Stimulated activated naive B cell treated with anti-CD40 and anti-IgM and Interleukin-4, amounts not matched to agents 10 μg/mL and 1 μg/mL and 100 μg/mL, for 72 hours (primary cell): ENCODE results near the gene TMEM200A.
A peak's percentile ranks its signal among the peaks of the same experiment; 100 is the strongest.

Source experiments
- ATAC-seq, 2 donors: fragments of 150-1000 bp; cut with Tn5 transposase; replicated peaks; 2 replicates each; pipeline ENCODE4 v1.10.0; 2021; ENCODE audit warnings: moderate library complexity in 1 of 2
- DNase-seq: peaks from one replicate; pipeline ENCODE4 v3.0.0; 2021
- H3K27ac Mint-ChIP-seq: one replicate; pipeline ENCODE4 v1.8.0; 2022; ENCODE audit warnings: mild to moderate bottlenecking, mixed read lengths
- H3K27me3 Mint-ChIP-seq, 2 donors: one replicate each; pipeline ENCODE4 v1.8.0; 2022; ENCODE audit warnings: mixed read lengths in 2 of 2
- H3K36me3 Mint-ChIP-seq, 2 donors: one replicate each; pipeline ENCODE4 v1.8.0; 2022; ENCODE audit warnings: mixed read lengths in 2 of 2, mild to moderate bottlenecking in 1 of 2
- H3K4me1 Mint-ChIP-seq, 2 donors: one replicate each; pipeline ENCODE4 v1.8.0; 2022; ENCODE audit warnings: mixed read lengths in 2 of 2, mild to moderate bottlenecking in 1 of 2
- H3K4me3 Mint-ChIP-seq, 2 donors: one replicate each; pipeline ENCODE4 v1.8.0; 2022; ENCODE audit warnings: mild to moderate bottlenecking in 2 of 2, mixed read lengths in 2 of 2, moderate library complexity in 1 of 2
- H3K9me3 Mint-ChIP-seq, 2 donors: one replicate each; pipeline ENCODE4 v1.8.0; 2022; ENCODE audit warnings: mixed read lengths in 2 of 2, mild to moderate bottlenecking in 1 of 2

Gene TMEM200A

GRCh38 chr6:130421585-130421984 lies 55.8 kb downstream of the TMEM200A start:
- no peaks in the 10 kb centered on the region for H3K27me3 Mint-ChIP-seq
- H3K4me1 Mint-ChIP-seq = no peaks in the 10 kb centered on the region
- peaks cover 0 to 2% of the 10 kb centered on the region in 2 donors for H3K36me3 Mint-ChIP-seq
- DNase-seq (no peak), ATAC-seq (no peak)
- no peaks in the 10 kb centered on the region for H3K9me3 Mint-ChIP-seq
- H3K27ac Mint-ChIP-seq = no peak overlapping the region
- no peak overlapping the region for H3K4me3 Mint-ChIP-seq

DNA sequence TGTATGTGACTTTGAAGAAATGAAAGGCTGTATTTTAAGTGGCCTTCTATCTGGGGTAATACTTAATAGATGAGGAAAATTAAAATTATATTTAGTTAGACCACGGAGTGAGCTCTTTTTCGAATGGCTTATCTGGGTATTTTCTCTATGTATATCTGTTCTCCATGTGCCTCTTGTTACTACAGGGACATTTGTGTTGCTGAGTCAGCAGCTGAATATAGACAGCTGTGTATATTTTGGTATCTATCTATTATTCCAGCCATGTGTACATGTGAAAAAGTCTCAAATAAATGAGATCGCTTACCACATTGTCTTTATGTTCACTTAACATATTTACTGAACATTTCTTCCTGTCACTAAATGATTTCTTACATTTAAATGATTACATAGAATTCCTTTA lies 57.2 kb downstream of the TMEM200A start:
- no peak overlapping the region for H3K27ac Mint-ChIP-seq
- H3K4me3 Mint-ChIP-seq = no peak overlapping the region
- no peaks in the 10 kb centered on the region for H3K27me3 Mint-ChIP-seq
- H3K4me1 Mint-ChIP-seq = no peaks in the 10 kb centered on the region
- ATAC-seq (no peak), DNase-seq (no peak)
- H3K9me3 Mint-ChIP-seq = no peaks in the 10 kb centered on the region
- peaks cover 0 to 2% of the 10 kb centered on the region in 2 donors for H3K36me3 Mint-ChIP-seq

- Mint-ChIP-seq H3K4me3 (no peak overlapping the region), H3K36me3 (peaks cover 0 to 2% of the 10 kb centered on the region in 2 donors), H3K4me1 (no peaks in the 10 kb centered on the region), H3K27ac (no peak overlapping the region), H3K9me3 (no peaks in the 10 kb centered on the region), H3K27me3 (no peaks in the 10 kb centered on the region)
- DNase-seq (no peak), ATAC-seq (no peak)
These were observed 58.9 kb downstream of the TMEM200A start for GRCh38 chr6:130424710-130425109.

- ATAC-seq = no peak
- H3K36me3 Mint-ChIP-seq = peaks cover 0 to 2% of the 10 kb centered on the region in 2 donors
- H3K27me3 Mint-ChIP-seq = no peaks in the 10 kb centered on the region
- no peak for DNase-seq
- no peaks in the 10 kb centered on the region for H3K4me1 Mint-ChIP-seq
- H3K4me3 Mint-ChIP-seq = no peak overlapping the region
- H3K9me3 Mint-ChIP-seq = no peaks in the 10 kb centered on the region
- no peak overlapping the region for H3K27ac Mint-ChIP-seq
These were observed 59.7 kb downstream of the TMEM200A start for GRCh38 chr6:130425537-130425936.

DNA sequence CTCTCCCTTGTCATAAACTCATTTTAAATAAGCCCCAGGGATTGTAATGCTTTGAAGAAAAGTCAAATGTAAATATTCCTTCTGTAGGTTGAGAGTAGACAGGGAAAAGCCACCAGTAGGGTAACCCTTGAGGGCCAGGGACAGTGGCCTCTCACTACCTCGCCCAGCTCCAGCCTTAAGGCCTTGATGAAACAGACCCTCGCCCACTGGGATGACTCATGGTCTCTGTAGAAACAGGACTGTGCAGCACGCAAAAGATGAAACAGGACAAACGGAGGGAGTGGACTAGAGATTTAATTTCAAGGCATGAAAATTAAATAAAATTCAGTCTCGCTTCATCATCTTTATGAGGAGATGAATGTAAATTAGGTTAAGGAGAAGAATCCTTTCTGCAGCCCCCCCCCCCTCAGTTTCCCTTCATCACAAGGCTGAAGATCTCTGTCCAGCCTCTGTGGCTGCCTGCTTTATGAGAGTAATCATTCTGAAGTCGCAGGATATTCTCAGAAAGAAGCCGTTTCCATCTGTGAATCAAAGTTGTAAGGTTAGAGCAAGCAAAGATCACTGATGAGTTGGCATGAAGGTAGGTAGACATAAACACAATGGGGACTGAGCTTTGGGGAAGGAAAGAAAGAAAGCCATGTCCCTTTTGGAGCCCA lies 60.4 kb downstream of the TMEM200A start:
- Mint-ChIP-seq H3K27ac (no peak overlapping the region), H3K4me1 (no peaks in the 10 kb centered on the region)
- ATAC-seq = no peak

GRCh38 chr6:130431346-130431852 lies 65.6 kb downstream of the TMEM200A start:
- no peak overlapping the region for H3K27ac Mint-ChIP-seq
- no peak for ATAC-seq

More for the DNA sequence above, 60.4 kb downstream of the TMEM200A start:
- no peaks in the 10 kb centered on the region for H3K27me3 Mint-ChIP-seq
- H3K4me3 Mint-ChIP-seq = no peak overlapping the region
- H3K9me3 Mint-ChIP-seq = no peaks in the 10 kb centered on the region
- H3K36me3 Mint-ChIP-seq = no peaks in the 10 kb centered on the region
- DNase-seq = no peak

DNA sequence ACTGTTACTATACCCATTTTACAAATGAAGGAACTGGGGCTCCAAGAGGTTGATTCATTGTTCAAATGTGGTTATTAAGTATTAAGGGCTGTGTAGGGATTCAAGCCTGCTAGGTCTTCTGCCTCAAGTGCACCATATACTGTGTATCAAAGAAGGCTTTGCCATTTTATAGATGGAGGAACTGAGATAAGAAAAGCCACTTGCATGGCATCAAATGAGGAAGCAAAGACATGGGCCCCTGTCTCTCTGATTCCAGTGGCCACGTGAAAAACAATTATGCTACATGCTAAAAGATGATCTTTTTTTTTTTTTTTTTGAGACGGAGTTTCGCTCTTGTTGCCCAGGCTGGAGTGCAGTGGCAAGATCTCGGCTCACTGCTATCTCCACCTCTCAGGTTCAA lies 67.0 kb downstream of the TMEM200A start:
- H3K27me3 Mint-ChIP-seq = no peaks in the 10 kb centered on the region
- DNase-seq = no peak
- ATAC-seq = peak; percentile 61 to 76
- H3K9me3 Mint-ChIP-seq = peaks cover 0 to 2% of the 10 kb centered on the region in 2 donors
- H3K4me1 Mint-ChIP-seq = peaks cover 4 to 6% of the 10 kb centered on the region in 2 donors
- no peaks in the 10 kb centered on the region for H3K36me3 Mint-ChIP-seq
- H3K4me3 Mint-ChIP-seq = no peak overlapping the region
- H3K27ac Mint-ChIP-seq = no peak overlapping the region

More at GRCh38 chr6:130431346-130431852, 65.6 kb downstream of the TMEM200A start:
- Mint-ChIP-seq H3K4me3 (no peak overlapping the region), H3K9me3 (no peaks in the 10 kb centered on the region), H3K36me3 (no peaks in the 10 kb centered on the region), H3K27me3 (no peaks in the 10 kb centered on the region), H3K4me1 (peaks cover 2 to 6% of the 10 kb centered on the region in 2 donors)
- DNase-seq = no peak

DNA sequence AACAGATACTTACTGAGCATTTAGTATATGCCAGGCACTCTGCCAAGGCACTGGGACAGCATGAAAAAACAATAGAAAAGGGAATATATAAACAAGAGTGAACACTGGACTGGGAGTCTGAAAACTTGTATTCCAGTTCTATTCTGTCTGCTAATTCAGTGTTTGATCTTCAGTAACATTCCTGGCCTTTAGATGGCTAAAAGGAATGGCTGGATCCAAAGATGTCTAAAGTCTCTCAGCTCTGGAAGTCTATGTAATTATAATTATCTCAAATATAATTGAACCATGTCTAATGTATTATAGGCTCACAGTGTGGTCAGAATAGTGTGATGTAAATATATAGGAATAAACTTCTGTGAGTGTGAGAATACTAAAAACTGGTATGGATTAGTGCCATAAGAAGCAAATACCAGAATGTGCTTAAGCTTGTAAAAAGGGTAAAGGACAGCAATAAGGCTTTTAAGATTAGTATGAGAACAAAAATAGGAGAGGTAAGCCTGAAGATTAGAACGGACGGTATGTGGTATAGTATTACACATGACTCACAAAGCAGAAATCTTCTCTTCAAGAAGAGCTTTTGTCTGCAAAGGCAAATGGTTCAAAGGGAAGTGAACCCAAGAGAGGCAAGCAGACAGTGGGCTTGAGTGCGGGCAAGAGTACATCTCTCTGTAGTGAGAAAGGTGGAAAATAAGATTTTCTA lies 68.5 kb downstream of the TMEM200A start:
- Mint-ChIP-seq H3K27me3 (no peaks in the 10 kb centered on the region), H3K4me1 (peaks cover 4 to 6% of the 10 kb centered on the region in 2 donors), H3K9me3 (peaks cover 0 to 2% of the 10 kb centered on the region in 2 donors), H3K27ac (no peak overlapping the region), H3K36me3 (no peaks in the 10 kb centered on the region), H3K4me3 (no peak overlapping the region)
- no peak for DNase-seq
- ATAC-seq = no peak

DNA sequence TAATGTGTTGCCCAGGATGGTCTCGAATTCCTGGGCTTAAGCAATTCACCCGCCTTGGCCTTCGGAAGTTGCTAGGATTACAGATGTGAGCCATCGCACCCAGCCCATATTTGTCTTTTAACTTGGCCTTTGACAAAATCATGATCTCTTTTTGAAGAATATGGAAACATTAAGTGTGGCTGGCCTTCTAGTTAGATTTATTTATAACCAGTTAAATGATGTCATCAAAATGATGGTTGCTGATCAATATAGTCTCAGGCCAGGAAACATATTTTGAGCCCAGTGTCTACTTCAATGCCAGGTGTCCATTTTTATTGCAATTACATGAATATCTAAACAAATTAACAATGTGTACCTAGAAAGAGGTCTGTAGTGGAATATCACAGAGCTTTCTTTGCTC lies 69.4 kb downstream of the TMEM200A start:
- Mint-ChIP-seq H3K4me1 (peaks cover 4 to 6% of the 10 kb centered on the region in 2 donors), H3K36me3 (no peaks in the 10 kb centered on the region), H3K27me3 (no peaks in the 10 kb centered on the region), H3K27ac (no peak overlapping the region), H3K9me3 (peaks cover 0 to 2% of the 10 kb centered on the region in 2 donors), H3K4me3 (no peak overlapping the region)
- DNase-seq (no peak), ATAC-seq (no peak)

- DNase-seq (no peak), ATAC-seq (no peak)
- Mint-ChIP-seq H3K4me1 (peaks cover 2% of the 10 kb centered on the region in 2 donors), H3K36me3 (peaks cover 0 to 6% of the 10 kb centered on the region in 2 donors), H3K27me3 (no peaks in the 10 kb centered on the region), H3K9me3 (peaks cover 0 to 2% of the 10 kb centered on the region in 2 donors), H3K4me3 (no peak overlapping the region), H3K27ac (no peak overlapping the region)
These were observed 72.1 kb downstream of the TMEM200A start for GRCh38 chr6:130437961-130438360.

DNA sequence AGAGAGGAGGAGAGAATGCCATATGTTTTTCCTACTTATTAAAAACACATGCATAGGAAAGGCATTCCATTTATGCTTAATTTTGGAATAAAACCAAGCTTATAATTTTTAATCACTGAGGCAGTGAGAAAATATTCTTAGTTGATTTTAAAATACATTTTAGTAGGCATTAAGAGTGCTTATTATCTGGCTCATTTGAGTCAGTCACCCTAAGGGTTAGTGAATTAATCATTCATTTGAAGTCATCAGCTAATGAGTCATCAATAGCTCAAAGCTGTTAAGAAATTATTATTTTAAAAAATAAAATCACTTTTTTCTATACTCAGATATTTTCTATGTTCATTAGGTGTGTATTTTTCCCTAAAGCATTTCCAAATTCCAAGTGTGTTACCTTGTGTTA lies 81.6 kb downstream of the TMEM200A start:
- no peak overlapping the region for H3K4me3 Mint-ChIP-seq
- H3K27me3 Mint-ChIP-seq = no peaks in the 10 kb centered on the region
- no peaks in the 10 kb centered on the region for H3K36me3 Mint-ChIP-seq
- H3K4me1 Mint-ChIP-seq = no peaks in the 10 kb centered on the region
- no peak overlapping the region for H3K27ac Mint-ChIP-seq
- DNase-seq (no peak), ATAC-seq (no peak)
- H3K9me3 Mint-ChIP-seq = no peaks in the 10 kb centered on the region

DNA sequence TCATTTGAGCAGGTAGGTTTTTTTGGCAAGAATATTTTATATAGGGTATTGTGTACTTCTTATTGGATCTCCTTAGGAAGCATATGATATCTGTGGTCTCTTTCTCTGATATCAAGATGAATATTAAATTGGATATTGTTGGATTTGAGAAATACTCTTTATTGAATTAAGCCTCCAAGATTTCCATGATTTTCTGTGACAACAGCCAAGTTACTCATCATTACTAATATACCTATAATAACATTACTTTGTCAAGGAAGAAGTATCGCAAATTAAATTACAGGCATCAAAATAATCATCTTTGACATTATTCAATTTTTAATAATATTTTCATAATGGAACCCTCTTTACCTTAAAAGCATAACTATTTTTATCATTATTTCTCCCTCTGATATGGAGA lies 86.5 kb downstream of the TMEM200A start:
- no peak for DNase-seq
- H3K36me3 Mint-ChIP-seq = no peaks in the 10 kb centered on the region
- no peak for ATAC-seq
- no peak overlapping the region for H3K4me3 Mint-ChIP-seq
- H3K4me1 Mint-ChIP-seq = no peaks in the 10 kb centered on the region
- H3K27ac Mint-ChIP-seq = no peak overlapping the region
- H3K9me3 Mint-ChIP-seq = no peaks in the 10 kb centered on the region
- no peaks in the 10 kb centered on the region for H3K27me3 Mint-ChIP-seq

- Mint-ChIP-seq H3K36me3 (no peaks in the 10 kb centered on the region), H3K4me3 (no peak overlapping the region), H3K9me3 (no peaks in the 10 kb centered on the region), H3K27me3 (no peaks in the 10 kb centered on the region), H3K4me1 (no peaks in the 10 kb centered on the region), H3K27ac (no peak overlapping the region)
- ATAC-seq (peak in 1 of 2 donors; percentile 20), DNase-seq (no peak)
These were observed 87.4 kb downstream of the TMEM200A start for GRCh38 chr6:130453230-130453629.

DNA sequence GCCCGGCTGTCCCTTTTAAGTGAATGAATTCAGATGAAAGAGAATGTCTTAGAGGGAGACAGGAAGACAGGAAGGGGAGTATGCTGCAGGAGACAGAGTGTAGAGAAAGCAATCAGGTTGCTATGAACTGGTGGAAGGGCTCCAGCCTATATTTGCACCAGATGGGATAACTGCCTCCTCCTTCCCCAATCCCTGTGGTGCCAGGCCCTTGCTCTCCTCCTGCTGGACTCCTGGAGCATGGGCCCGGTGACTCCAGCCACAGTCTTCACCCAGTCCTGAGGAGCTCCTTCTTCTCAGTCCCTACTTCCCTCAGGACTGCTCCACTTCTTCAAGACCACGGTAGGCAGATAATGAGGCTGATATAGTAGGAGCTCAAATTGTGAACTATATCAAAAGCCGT lies 91.8 kb downstream of the TMEM200A start:
- DNase-seq = no peak
- no peak overlapping the region for H3K27ac Mint-ChIP-seq

GRCh38 chr6:130459316-130459715 lies 93.5 kb downstream of the TMEM200A start:
- Mint-ChIP-seq H3K9me3 (no peaks in the 10 kb centered on the region), H3K4me3 (no peak overlapping the region), H3K36me3 (no peaks in the 10 kb centered on the region), H3K27me3 (no peaks in the 10 kb centered on the region), H3K27ac (no peak overlapping the region), H3K4me1 (no peaks in the 10 kb centered on the region)
- ATAC-seq (no peak), DNase-seq (no peak)

More for the DNA sequence above, 91.8 kb downstream of the TMEM200A start:
- Mint-ChIP-seq H3K4me3 (no peak overlapping the region), H3K4me1 (no peaks in the 10 kb centered on the region), H3K27me3 (no peaks in the 10 kb centered on the region), H3K36me3 (no peaks in the 10 kb centered on the region), H3K9me3 (no peaks in the 10 kb centered on the region)
- no peak for ATAC-seq
